Measurements from ENCODE around the gene GOLGA2. TPM values are rescaled to one million over a fixed set of nuclear protein-coding genes. Genes with fewer than 3 reads are reported as not detected.

The GOLGA2 gene
- total and polyA plus RNA-seq, 2 of the 13 experiments (the other 11 are each of a cell fraction or from before 2014, with no cell fraction given) = 45.3 to 45.8 TPM

DNA sequence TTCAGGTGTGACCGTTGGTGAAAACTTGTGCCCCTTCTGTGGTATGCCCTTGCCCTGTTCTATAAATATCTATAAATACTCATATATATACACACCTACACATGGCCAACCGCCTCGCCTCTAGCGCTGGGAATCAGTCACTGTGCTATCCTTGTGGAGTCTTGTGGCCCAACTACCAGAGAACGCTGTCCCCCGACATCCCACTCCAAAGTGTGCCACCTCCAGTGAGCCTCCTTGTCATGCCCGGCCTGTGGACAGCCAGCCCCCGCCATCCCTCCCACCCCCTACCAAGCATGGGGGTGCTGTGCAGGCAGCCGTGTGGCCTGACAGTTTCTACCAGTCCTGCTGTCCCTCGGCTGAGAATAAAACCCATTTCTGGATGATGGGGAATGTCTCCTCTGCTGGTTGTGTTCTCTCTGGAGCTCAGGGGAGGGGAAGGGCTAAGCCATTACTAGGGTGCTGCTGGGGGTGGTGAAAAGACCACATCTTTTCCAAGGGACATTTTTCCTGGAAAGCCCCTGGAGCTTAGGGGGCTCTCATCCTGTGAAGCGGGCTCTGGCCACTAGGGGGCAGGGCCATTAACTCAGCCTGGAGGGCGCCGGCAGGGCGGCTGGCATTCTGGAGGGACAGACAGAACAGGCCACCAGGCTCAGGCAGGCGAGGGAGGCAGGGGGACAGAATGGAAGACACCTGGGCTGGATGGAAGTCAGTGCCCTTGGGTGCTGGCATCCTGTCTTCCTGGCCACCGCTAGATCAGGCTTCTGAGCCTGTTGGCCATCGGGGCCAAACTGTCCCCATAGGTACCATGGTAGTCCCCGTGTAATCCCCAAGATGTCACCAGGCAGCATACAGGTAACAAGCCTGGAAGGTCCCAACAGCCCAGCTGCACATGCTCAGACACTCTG is 20.7 kb downstream of the GOLGA2 start (continued):
- TF ChIP-seq NFE2L1 (CRISPR knock-in tag; IDR thresholded peaks at IDR 0.05; ENCODE audit: borderline replicate concordance) = no peak
- TF ChIP-seq BCL6 (CRISPR knock-in tag; IDR thresholded peaks at IDR 0.05) = peak; percentile 82
- TF ChIP-seq, protein P1, sequence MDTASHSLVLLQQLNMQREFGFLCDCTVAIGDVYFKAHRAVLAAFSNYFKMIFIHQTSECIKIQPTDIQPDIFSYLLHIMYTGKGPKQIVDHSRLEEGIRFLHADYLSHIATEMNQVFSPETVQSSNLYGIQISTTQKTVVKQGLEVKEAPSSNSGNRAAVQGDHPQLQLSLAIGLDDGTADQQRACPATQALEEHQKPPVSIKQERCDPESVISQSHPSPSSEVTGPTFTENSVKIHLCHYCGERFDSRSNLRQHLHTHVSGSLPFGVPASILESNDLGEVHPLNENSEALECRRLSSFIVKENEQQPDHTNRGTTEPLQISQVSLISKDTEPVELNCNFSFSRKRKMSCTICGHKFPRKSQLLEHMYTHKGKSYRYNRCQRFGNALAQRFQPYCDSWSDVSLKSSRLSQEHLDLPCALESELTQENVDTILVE (CRISPR knock-in tag; IDR thresholded peaks at IDR 0.05) = no peak
- no peak for TF ChIP-seq KLF16 (CRISPR knock-in tag; IDR thresholded peaks at IDR 0.05)
- no peak for TF ChIP-seq HMGXB4 (CRISPR knock-in tag; IDR thresholded peaks at IDR 0.05; ENCODE audit: borderline replicate concordance in 1 of 2, low read depth in 1 of 2)
- no peak for TF ChIP-seq ZSCAN20 (CRISPR knock-in tag; IDR thresholded peaks at IDR 0.05; ENCODE audit: borderline replicate concordance)
- TF ChIP-seq GRHL1 (CRISPR knock-in tag; conservative IDR thresholded peaks at IDR 0.05) = no peak
- TF ChIP-seq HOXA7 (CRISPR knock-in tag; IDR thresholded peaks at IDR 0.05) = no peak
- no peak for TF ChIP-seq ZBTB26 (CRISPR knock-in tag; IDR thresholded peaks at IDR 0.05; ENCODE audit: borderline replicate concordance)
- TF ChIP-seq ZNF207 (IDR thresholded peaks at IDR 0.05; ENCODE audit: borderline replicate concordance) = no peak
- TF ChIP-seq ZC3H4 (CRISPR knock-in tag; IDR thresholded peaks at IDR 0.05; ENCODE audit: borderline replicate concordance) = no peak
- no peak for TF ChIP-seq EED (CRISPR knock-in tag; IDR thresholded peaks at IDR 0.05)
- TF ChIP-seq NR2F2 (IDR thresholded peaks at IDR 0.05; ENCODE audit: borderline replicate concordance, low read depth) = no peak
- no peak for TF ChIP-seq IRX3 (CRISPR knock-in tag; IDR thresholded peaks at IDR 0.05; ENCODE audit: borderline replicate concordance, low read depth)
- TF ChIP-seq ZNF136 (CRISPR knock-in tag; IDR thresholded peaks at IDR 0.05; ENCODE audit: low read depth) = no peak
- no peak for TF ChIP-seq ZC3H13 (CRISPR knock-in tag; IDR thresholded peaks at IDR 0.05)
- TF ChIP-seq ARHGAP35 (CRISPR knock-in tag; IDR thresholded peaks at IDR 0.05; ENCODE audit: borderline replicate concordance) = no peak
- no peak for TF ChIP-seq CENPX (CRISPR knock-in tag; IDR thresholded peaks at IDR 0.05)
- TF ChIP-seq ZFAT (CRISPR knock-in tag; conservative IDR thresholded peaks at IDR 0.05) = no peak
- TF ChIP-seq ZNF746 (CRISPR knock-in tag; IDR thresholded peaks at IDR 0.05) = no peak
- no peak for TF ChIP-seq ETS1 (CRISPR knock-in tag; IDR thresholded peaks at IDR 0.05)

Measured in HepG2 (cell line).